HG02981 (cell line): Measurements from ENCODE around the gene PRKCB.
"Not testable (repeated sequence)": the region's sequence is repeated elsewhere in the genome, so short reads cannot be mapped to it uniquely, and the experiment has no call there.

Experiments
- ATAC-seq: cut with Tn5 transposase; IDR thresholded peaks from one replicate; pipeline ENCODE4 v1.9.1; 2021; ENCODE audit warnings: mild to moderate bottlenecking, moderate library complexity; ENCODE audit not compliant: unreplicated experiment

PRKCB gene

GRCh38 chr16:24204150-24204665 lies 368.4 kb downstream of the PRKCB start:
- ATAC-seq = no peak

- no peak for ATAC-seq
Observed at GRCh38 chr16:24206926-24207325, 371.1 kb downstream of the PRKCB start.

GRCh38 chr16:24208710-24209109 lies 372.9 kb downstream of the PRKCB start:
- ATAC-seq = no peak

GRCh38 chr16:24214992-24215391 lies 379.2 kb downstream of the PRKCB start:
- ATAC-seq = no peak

- ATAC-seq = no peak
Observed at GRCh38 chr16:24216961-24217360, 381.2 kb downstream of the PRKCB start.

- no peak for ATAC-seq
Observed at GRCh38 chr16:24217461-24217860, 381.7 kb downstream of the PRKCB start.

- no peak for ATAC-seq
Observed at GRCh38 chr16:24218299-24218698, 382.5 kb downstream of the PRKCB start.

- no peak for ATAC-seq
Observed at GRCh38 chr16:24221219-24221618, 385.4 kb downstream of the PRKCB start.

GRCh38 chr16:24228514-24228913 lies 392.7 kb downstream of the PRKCB start:
- no peak for ATAC-seq

- ATAC-seq = no peak
Observed at GRCh38 chr16:24232936-24233335, 397.2 kb downstream of the PRKCB start.

GRCh38 chr16:24234737-24235136 lies 399.0 kb downstream of the PRKCB start:
- no peak for ATAC-seq

GRCh38 chr16:24235806-24236205 lies 400.0 kb downstream of the PRKCB start:
- no peak for ATAC-seq

GRCh38 chr16:24238846-24239245 lies 403.1 kb downstream of the PRKCB start:
- not testable (repeated sequence) for ATAC-seq

- ATAC-seq = no peak
Observed at GRCh38 chr16:24246911-24247607, 411.3 kb downstream of the PRKCB start.

- ATAC-seq = no peak
Observed at GRCh38 chr16:24253192-24253591, 417.4 kb downstream of the PRKCB start.

GRCh38 chr16:24255456-24256371 lies 419.9 kb downstream of the PRKCB start, which contains the start of gene CACNG3:
Gene CACNG3 (plus strand): TSS chr16:24256335. CDS start chr16:24256755, 420 bp downstream.
- ATAC-seq = no peak

GRCh38 chr16:24257958-24258357 lies 422.2 kb downstream of the PRKCB start:
- ATAC-seq = no peak

- no peak for ATAC-seq
Observed at GRCh38 chr16:24258791-24259190, 423.0 kb downstream of the PRKCB start.

- ATAC-seq = no peak
Observed at GRCh38 chr16:24262816-24263215, 427.0 kb downstream of the PRKCB start.
